Left lung (tissue), 10 donors: ENCODE results near the gene MYO7A. TPM values are rescaled to one million over a fixed set of nuclear protein-coding genes. Genes with fewer than 3 reads are reported as not detected.

ENCODE experiments used
- ATAC-seq: fragments of 200-7000 bp; cut with Tn5 transposase; one replicate; pipeline ENCODE4 v1.9.1; 2020; ENCODE audit warnings: moderate library complexity
- DNase-seq, 4 donors: peaks; one replicate each; pipeline ENCODE4 v3.0.0-alpha.2; 2013 to 2020
- H3K27ac ChIP-seq, 2 donors: fragments of 200-600 bp; sonication (generic) in 1 of 2; one replicate each; pipeline versions ENCODE4 v1.5.0 to v1.8.0; 2020 to 2021
- H3K27me3 ChIP-seq, 2 donors: fragments of 200-600 bp; sonication (generic) in 1 of 2; one replicate each; pipeline versions ENCODE4 v1.5.0 to v1.8.0; 2020 to 2021
- H3K36me3 ChIP-seq, 2 donors: fragments of 200-600 bp; sonication (generic) in 1 of 2; one replicate each; pipeline versions ENCODE4 v1.5.0 to v1.8.0; 2020 to 2021
- H3K4me1 ChIP-seq, 2 donors: fragments of 200-600 bp; one replicate each; pipeline ENCODE4 v1.8.0; 2021
- H3K4me3 ChIP-seq, 2 donors: fragments of 200-600 bp; sonication (generic) in 1 of 2; one replicate each; pipeline versions ENCODE4 v1.5.0 to v1.8.0; 2020 to 2021; ENCODE audit warnings: mild to moderate bottlenecking in 1 of 2
- H3K9me3 ChIP-seq, 2 donors: fragments of 200-600 bp; sonication (generic) in 1 of 2; one replicate each; pipeline versions ENCODE4 v1.5.0 to v1.8.0; 2020 to 2021
- CTCF ChIP-seq, 2 donors: fragments of 200-600 bp; sonication (generic) in 1 of 2; IDR thresholded peaks; one replicate each; pipeline versions ENCODE4 v1.5.0 to v1.8.0; 2021; ENCODE audit warnings: antibody characterized with exemption in 2 of 2
- intact Hi-C, 2 donors: fragments of 100-400 bp; cut with DNase I; formaldehyde crosslinking; loops; one replicate each; pipeline versions ENCODE4 v1.11.2 to v1.14.2; 2022
- polyA plus RNA-seq, 6 donors: library from polyadenylated mRNA; unstranded; fragments of 120-200 nt; gene quantifications; one replicate each; pipeline ENCODE4 v1.2.1, GENCODE V29; 2013; ENCODE audit not compliant: insufficient read length in 6 of 6
- total RNA-seq, 2 donors: library from RNA; stranded (reverse); fragmentation: NEBNext Ultra II Directional; extraction: Animal tissue kit (Norgen Biotek cat#: 25700); gene quantifications; one replicate each; pipeline ENCODE4 v1.2.1, GENCODE V29; 2021
- donor health status: DM: no; HTN: yes; CAD: no.
- donor health status: DM: no; HTN: no; CAD: no.

The MYO7A gene
- total and polyA plus RNA-seq, 8 donors = 4.8 to 13.5 (median 5.8) TPM

- Histone ChIP-seq H3K27me3 (no peaks in the 10 kb centered on the region), H3K27ac (no peak overlapping the region), H3K4me3 (no peak overlapping the region), H3K4me1 (no peaks in the 10 kb centered on the region), H3K9me3 (no peaks in the 10 kb centered on the region), H3K36me3 (no peaks in the 10 kb centered on the region)
- ATAC-seq (no peak), DNase-seq (peak in 1 of 4 donors; percentile 46)
- no peak for TF ChIP-seq CTCF (IDR thresholded peaks at IDR 0.05)
- intact Hi-C loops = loop anchor here in 1 of 2 donors (5.0 kb wide), 1 partner anchor 42 kb away; no protein-coding TSS in a partner anchor
Measured at GRCh38 chr11:77089004-77089545, 39.0 kb upstream of the MYO7A start.

GRCh38 chr11:77090046-77090372 lies 38.0 kb upstream of the MYO7A start:
- no peak for ATAC-seq
- no peaks in the 10 kb centered on the region for H3K4me1 ChIP-seq
- H3K27me3 ChIP-seq = no peaks in the 10 kb centered on the region
- TF ChIP-seq CTCF (IDR thresholded peaks at IDR 0.05) = no peak
- H3K36me3 ChIP-seq = no peaks in the 10 kb centered on the region
- intact Hi-C loops = no loop called here
- H3K27ac ChIP-seq = no peak overlapping the region
- peak in 1 of 4 donors; percentile 40 for DNase-seq
- no peak overlapping the region for H3K4me3 ChIP-seq
- no peaks in the 10 kb centered on the region for H3K9me3 ChIP-seq

GRCh38 chr11:77090373-77091111 lies 37.5 kb upstream of the MYO7A start:
- no peak overlapping the region for H3K4me3 ChIP-seq
- intact Hi-C loops = no loop called here
- H3K36me3 ChIP-seq = no peaks in the 10 kb centered on the region
- ATAC-seq (no peak), DNase-seq (peak in 1 of 4 donors; percentile 41)
- no peak overlapping the region for H3K27ac ChIP-seq
- H3K27me3 ChIP-seq = no peaks in the 10 kb centered on the region
- no peak for TF ChIP-seq CTCF (IDR thresholded peaks at IDR 0.05)
- H3K4me1 ChIP-seq = no peaks in the 10 kb centered on the region
- no peaks in the 10 kb centered on the region for H3K9me3 ChIP-seq

- no peaks in the 10 kb centered on the region for H3K36me3 ChIP-seq
- DNase-seq (peak; percentile 42 to 88 (median 73)), ATAC-seq (peak; percentile 94)
- no peaks in the 10 kb centered on the region for H3K9me3 ChIP-seq
- no peaks in the 10 kb centered on the region for H3K27me3 ChIP-seq
- no peaks in the 10 kb centered on the region for H3K4me1 ChIP-seq
- no peak overlapping the region for H3K4me3 ChIP-seq
- TF ChIP-seq CTCF (IDR thresholded peaks at IDR 0.05) = peak; percentile 87 to 93
- H3K27ac ChIP-seq = no peak overlapping the region
- intact Hi-C loops = no loop called here
Measured at GRCh38 chr11:77091146-77091940, 36.7 kb upstream of the MYO7A start.

DNA sequence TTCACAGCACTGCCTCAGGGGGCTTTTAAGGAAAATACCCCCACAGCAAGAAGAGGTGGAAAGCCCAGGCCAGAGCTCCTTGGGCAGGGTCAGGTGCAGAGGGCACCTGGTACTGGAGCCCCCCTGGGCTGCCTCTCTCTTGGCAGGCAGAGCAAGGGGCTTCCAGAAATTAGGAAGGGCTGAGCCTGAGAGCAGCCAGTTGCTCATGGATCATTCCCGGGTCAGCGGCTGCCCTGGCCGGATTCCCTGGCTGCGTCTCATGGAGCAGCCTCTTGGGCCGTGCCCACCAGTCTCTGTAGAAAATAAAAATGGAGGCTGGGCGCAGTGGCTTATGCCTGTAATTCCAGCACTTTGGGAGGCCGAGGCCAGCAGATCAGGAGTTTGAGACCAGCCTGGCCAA lies 35.7 kb upstream of the MYO7A start:
- no peak for TF ChIP-seq CTCF (IDR thresholded peaks at IDR 0.05)
- no peaks in the 10 kb centered on the region for H3K36me3 ChIP-seq
- no peaks in the 10 kb centered on the region for H3K9me3 ChIP-seq
- DNase-seq (peak in 1 of 4 donors; percentile 46), ATAC-seq (no peak)
- no peaks in the 10 kb centered on the region for H3K4me1 ChIP-seq
- intact Hi-C loops = no loop called here
- H3K27ac ChIP-seq = no peak overlapping the region
- H3K27me3 ChIP-seq = no peaks in the 10 kb centered on the region
- H3K4me3 ChIP-seq = no peak overlapping the region
